Measurements from ENCODE around the gene HARS1. TPM values are rescaled to one million over a fixed set of nuclear protein-coding genes. Genes with fewer than 3 reads are reported as not detected.
A peak's percentile ranks its signal among the peaks of the same experiment; 100 is the strongest.
"Not testable (repeated sequence)": the region's sequence is repeated elsewhere in the genome, so short reads cannot be mapped to it uniquely, and the experiment has no call there.

HARS1 gene
- total RNA-seq, 3 donors from 2014 or later, result 44.5 to 58.3 (median 56.4) TPM

DNA sequence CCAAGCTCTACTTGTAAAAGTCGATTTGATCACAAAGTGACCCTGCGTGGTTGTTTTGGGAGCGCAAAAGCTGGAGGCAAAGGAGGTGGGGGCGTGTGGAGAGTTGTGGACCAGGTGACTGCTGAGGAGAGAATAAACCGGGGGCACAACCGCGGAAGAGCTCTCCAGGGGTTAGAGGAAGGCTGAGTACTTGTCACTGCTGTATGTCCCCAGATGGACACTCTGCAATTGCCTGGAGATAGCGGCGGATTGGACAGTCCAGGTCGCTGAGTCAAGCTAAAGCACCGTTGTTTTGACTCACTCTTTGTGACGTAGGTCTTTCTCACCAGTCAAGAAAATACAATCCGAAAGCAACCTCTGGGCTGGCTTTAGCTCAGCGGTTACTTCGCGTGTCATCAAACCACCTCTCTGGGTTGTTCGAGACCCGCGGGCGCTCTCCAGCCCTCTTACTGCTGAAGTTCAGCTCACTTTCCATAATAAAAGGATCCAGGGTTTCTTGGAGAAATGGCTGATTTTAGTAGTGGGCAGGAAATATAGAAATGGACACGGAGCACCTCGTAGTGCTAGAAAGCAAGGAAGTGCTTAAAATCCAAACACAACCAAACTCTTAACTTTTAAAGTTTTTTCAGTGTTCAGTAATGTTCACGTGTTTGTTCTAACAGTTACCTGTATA, 34.8 kb upstream of the HARS1 start:
- ATAC-seq (peak; percentile 77), DNase-seq (peak in 2 of 3 donors; percentile 30 to 46)
- Histone ChIP-seq H3K4me1 (ENCODE audit: low read depth) (no peaks in the 10 kb centered on the region), H3K36me3 (ENCODE audit: low read depth) (no peaks in the 10 kb centered on the region), H3K4me3 (no peak overlapping the region), H3K9me3 (no peaks in the 10 kb centered on the region)
- TF ChIP-seq, protein P1, sequence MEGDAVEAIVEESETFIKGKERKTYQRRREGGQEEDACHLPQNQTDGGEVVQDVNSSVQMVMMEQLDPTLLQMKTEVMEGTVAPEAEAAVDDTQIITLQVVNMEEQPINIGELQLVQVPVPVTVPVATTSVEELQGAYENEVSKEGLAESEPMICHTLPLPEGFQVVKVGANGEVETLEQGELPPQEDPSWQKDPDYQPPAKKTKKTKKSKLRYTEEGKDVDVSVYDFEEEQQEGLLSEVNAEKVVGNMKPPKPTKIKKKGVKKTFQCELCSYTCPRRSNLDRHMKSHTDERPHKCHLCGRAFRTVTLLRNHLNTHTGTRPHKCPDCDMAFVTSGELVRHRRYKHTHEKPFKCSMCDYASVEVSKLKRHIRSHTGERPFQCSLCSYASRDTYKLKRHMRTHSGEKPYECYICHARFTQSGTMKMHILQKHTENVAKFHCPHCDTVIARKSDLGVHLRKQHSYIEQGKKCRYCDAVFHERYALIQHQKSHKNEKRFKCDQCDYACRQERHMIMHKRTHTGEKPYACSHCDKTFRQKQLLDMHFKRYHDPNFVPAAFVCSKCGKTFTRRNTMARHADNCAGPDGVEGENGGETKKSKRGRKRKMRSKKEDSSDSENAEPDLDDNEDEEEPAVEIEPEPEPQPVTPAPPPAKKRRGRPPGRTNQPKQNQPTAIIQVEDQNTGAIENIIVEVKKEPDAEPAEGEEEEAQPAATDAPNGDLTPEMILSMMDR (IDR thresholded peaks at IDR 0.05), result no peak
- intact Hi-C loops (cut with DNase I, micrococcal nuclease), result no loop called here

DNA sequence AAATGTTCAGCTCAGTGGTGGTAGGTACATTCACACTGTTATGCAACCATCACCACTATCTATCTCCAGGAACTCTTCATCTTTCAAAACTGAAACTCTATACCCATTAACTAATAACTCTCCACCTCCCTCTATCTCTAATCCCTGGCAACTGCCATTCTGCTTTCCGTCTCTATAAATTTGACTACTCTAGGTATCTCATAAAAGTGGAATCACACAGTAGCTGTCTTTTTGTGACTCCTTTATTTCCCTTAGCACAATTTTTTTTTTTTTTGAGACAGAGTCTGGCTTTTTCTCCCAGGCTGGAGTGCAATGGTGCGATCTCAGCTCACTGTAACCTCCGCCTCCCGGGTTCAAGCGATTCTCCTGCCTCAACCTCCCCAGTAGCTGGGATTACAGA, 30.2 kb upstream of the HARS1 start:
- ATAC-seq; H3K4me3 ChIP-seq; intact Hi-C loops (cut with DNase I, micrococcal nuclease); H3K4me1 ChIP-seq (ENCODE audit: low read depth); H3K9me3 ChIP-seq; DNase-seq; H3K36me3 ChIP-seq (ENCODE audit: low read depth): not testable (repeated sequence)

DNA sequence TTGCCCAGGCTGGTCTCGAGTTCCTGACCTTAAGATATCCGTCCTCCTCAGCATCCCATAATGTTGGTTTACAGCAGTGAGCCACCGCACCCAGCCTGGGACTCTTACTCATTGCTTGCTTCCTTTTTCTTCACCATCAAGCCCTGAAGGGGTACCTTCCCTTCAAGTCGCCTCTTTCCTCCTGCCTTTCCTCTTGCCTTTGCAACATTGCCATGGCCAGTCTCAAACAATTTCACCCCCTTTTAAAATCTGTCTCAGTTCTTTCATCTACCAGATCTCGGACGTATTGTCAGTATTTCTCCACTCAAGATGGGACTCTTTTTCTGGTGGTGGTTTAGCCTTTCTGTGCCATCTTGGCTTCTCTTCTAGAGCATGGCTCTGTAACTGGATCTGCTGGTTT, 29.6 kb upstream of the HARS1 start:
- H3K36me3 ChIP-seq (ENCODE audit: low read depth); H3K4me3 ChIP-seq; ATAC-seq; H3K9me3 ChIP-seq; DNase-seq; H3K4me1 ChIP-seq (ENCODE audit: low read depth); intact Hi-C loops (cut with DNase I, micrococcal nuclease): not testable (repeated sequence)

DNA sequence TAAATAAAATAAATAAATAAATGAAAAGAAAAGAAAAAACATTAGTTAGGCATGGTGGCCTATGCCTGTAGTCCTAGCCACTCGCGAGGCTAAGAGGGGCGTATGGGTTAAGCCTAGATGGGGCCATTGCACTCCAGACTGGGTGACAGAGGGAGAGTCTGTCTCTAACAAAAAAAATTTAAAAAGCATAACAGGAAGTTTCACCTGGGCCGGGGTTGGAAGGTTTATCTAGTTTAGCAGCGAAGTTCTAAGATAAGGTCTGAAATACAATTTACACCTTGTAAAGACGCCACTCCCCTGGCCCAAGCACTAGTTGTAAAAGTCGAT, 27.1 kb upstream of the HARS1 start:
- intact Hi-C loops (cut with DNase I, micrococcal nuclease), result loop anchor here in 1 of 2 donors (10.0 kb wide), 1 partner anchor 353 kb away; the partner anchor contains the start of gene SLC4A9
- Histone ChIP-seq H3K4me1 (ENCODE audit: low read depth) (peaks cover 10% of the 10 kb centered on the region), H3K9me3 (no peaks in the 10 kb centered on the region), H3K4me3 (no peak overlapping the region), H3K36me3 (ENCODE audit: low read depth) (no peaks in the 10 kb centered on the region)
- DNase-seq (peak in 1 of 3 donors; percentile 79), ATAC-seq (no peak)
- TF ChIP-seq, protein P1 (IDR thresholded peaks at IDR 0.05), result no peak

DNA sequence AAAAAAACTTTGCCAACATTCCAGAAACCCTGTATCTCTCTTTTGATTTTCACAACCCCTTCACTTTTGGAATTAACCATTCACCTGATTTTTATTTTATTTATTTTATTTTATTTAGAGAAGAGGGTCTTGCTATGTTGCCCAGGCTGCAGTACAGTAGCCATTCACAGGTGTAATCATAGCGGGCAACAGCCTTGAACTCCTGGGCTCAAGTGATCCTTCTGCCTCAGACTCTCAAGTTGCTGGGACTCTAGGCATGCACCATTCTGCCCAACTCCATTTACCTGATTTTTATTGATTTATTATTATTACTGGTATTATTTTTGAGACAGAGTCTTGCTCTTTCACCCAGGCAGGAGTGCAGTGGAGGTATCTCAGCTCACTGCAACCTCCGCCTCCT, 25.1 kb upstream of the HARS1 start:
- H3K9me3 ChIP-seq; ATAC-seq; H3K4me3 ChIP-seq; DNase-seq; H3K36me3 ChIP-seq (ENCODE audit: low read depth); H3K4me1 ChIP-seq (ENCODE audit: low read depth): not testable (repeated sequence)
- intact Hi-C loops (cut with DNase I, micrococcal nuclease), result loop anchor here in 1 of 2 donors (10.0 kb wide), 1 partner anchor 351 kb away; the partner anchor contains the start of gene SLC4A9

DNA sequence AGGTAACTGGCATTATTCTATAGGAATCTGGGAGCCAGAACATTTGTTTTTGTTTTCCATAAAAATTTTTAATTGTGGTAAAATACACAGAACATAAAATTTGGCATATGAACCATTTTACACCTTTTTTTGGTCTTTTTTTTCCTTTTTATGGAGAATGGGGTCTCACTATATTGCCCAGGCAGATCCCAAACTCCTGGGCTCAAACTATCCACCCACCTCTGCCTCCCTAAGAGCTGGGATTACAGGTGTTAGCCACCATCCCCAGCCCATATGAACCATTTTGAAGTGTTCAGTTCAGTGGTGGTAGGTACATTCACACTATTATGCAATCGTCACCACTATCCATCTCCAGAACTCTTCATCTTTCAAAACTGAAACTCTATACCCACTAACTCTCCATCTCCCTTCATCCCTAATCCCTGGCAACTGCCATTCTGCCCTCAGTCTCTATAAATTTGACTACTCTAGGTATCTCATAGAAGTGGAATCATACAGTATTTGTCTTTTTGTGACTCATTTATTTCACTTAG, 22.5 kb upstream of the HARS1 start:
- intact Hi-C loops (cut with DNase I, micrococcal nuclease), result loop anchor here in 1 of 2 donors (10.0 kb wide), 1 partner anchor 349 kb away; the partner anchor contains the start of gene SLC4A9
- no peak for DNase-seq
- no peaks in the 10 kb centered on the region for H3K36me3 ChIP-seq (ENCODE audit: low read depth)
- TF ChIP-seq, protein P1 (IDR thresholded peaks at IDR 0.05), result no peak
- ATAC-seq, result no peak
- H3K9me3 ChIP-seq, result no peaks in the 10 kb centered on the region
- H3K4me3 ChIP-seq, result no peak overlapping the region
- peaks cover 6% of the 10 kb centered on the region for H3K4me1 ChIP-seq (ENCODE audit: low read depth)

DNA sequence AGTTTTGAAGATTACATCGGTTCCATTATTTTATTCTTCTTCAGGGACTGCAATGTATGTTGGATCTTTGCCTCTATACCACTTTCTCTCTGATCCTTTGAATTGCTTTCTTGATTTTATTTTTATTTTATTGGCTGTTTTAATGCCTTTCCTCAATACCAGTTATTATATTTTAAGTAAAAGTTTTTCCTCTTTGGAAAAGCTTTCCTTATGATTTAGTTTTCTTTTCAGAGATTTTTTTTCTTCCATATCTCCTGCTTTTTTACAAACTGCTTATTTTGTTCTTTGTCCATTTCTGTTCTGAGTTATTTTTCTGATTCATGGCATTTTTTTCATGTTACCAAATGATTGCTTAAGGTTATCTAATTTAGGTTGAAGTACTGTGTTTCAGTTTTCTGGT, 20.6 kb upstream of the HARS1 start:
- H3K9me3 ChIP-seq, result no peaks in the 10 kb centered on the region
- TF ChIP-seq, protein P1 (IDR thresholded peaks at IDR 0.05), result no peak
- DNase-seq (no peak), ATAC-seq (no peak)
- no peak overlapping the region for H3K4me3 ChIP-seq
- intact Hi-C loops (cut with DNase I, micrococcal nuclease), result loop anchor here in 1 of 2 donors (10.0 kb wide), 1 partner anchor 347 kb away; the partner anchor contains the start of gene SLC4A9
- no peaks in the 10 kb centered on the region for H3K4me1 ChIP-seq (ENCODE audit: low read depth)
- no peaks in the 10 kb centered on the region for H3K36me3 ChIP-seq (ENCODE audit: low read depth)
